K562 (cell line): ENCODE results near the gene TMEM225B. TPM values are rescaled to one million over a fixed set of nuclear protein-coding genes. Genes with fewer than 3 reads are reported as not detected.

Experiments used
- ATAC-seq: fragments of 200-7000 bp; cut with Tn5 transposase; 3 replicates; pipeline ENCODE4 v1.9.1; 2020; ENCODE audit warnings: moderate library complexity
- BruUV-seq: library from RNA; stranded (reverse); fragments of 400-500 nt; replicated peaks from 2 replicates; lab custom pipeline; 2021; lab: Mats Ljungman, UMichigan
- CTCF ChIA-PET: fragments of 300-600 bp; formaldehyde crosslinking; extraction: SDS; loops from one replicate; lab custom pipeline; 2021; ENCODE audit warnings: low intra/inter-chr PET ratio; lab: Yijun Ruan, JAX
- POLR2A ChIA-PET: fragments of 300-600, 350-650 bp; sonication (Branson Sonifier 250); formaldehyde crosslinking; extraction: SDS; loops from one replicate; lab custom pipeline; 2021; ENCODE audit warnings: antibody characterized with exemption, inconsistent platforms; lab: Yijun Ruan, JAX
- DNase-seq, 4 experiments: peaks; one replicate each; pipeline versions ENCODE4 v3.0.0 to v3.0.0-alpha.2; 2011 to 2018; ENCODE audit warnings: low spot score in 3 of 4, mixed read lengths in 3 of 4; ENCODE audit errors: extremely low read depth in 1 of 4
- FAIRE-seq: peaks from 2 replicates; lab custom pipeline; 2011; peaks lifted over from hg19 to GRCh38; lab: Jason Lieb, UNC
- H2AFZ ChIP-seq: 2 replicates; pipeline ENCODE4 v1.6.0; 2011; ENCODE audit warnings: low read depth, low read length, control low read depth, inconsistent platforms
- H3K27ac ChIP-seq: fragments of 200-600 bp; 3 replicates; pipeline ENCODE4 v1.8.0; 2011; ENCODE audit warnings: low read depth, mild to moderate bottlenecking, control low read depth, inconsistent platforms, low read length, moderate library complexity, mixed read lengths; ENCODE audit errors: extremely low read depth
- H3K27me3 ChIP-seq, 2 experiments: fragments of 300-600 bp in 1 of 2; 2 replicates in 1 of 2; 3 replicates in 1 of 2; pipeline versions ENCODE4 v1.6.0 to v1.8.0; 2011; ENCODE audit warnings: inconsistent platforms in 2 of 2, low read length in 2 of 2, mild to moderate bottlenecking in 1 of 2, mixed read lengths in 1 of 2, moderate library complexity in 1 of 2; ENCODE audit not compliant: control insufficient read depth in 2 of 2, insufficient read depth in 2 of 2
- H3K36me3 ChIP-seq: fragments of 300-600 bp; 3 replicates; pipeline ENCODE4 v1.8.0; 2011; ENCODE audit warnings: mild to moderate bottlenecking, low read length, inconsistent platforms; ENCODE audit not compliant: control insufficient read depth, insufficient read depth
- H3K4me1 ChIP-seq, 2 experiments: fragments of 200-600 bp in 1 of 2; replicated peaks in 1 of 2; 2 replicates in 1 of 2; 3 replicates in 1 of 2; pipeline versions ENCODE4 v1.5.1 to v1.8.0; 2011; ENCODE audit warnings: inconsistent platforms in 2 of 2, low read length in 2 of 2, mild to moderate bottlenecking in 1 of 2, mixed read lengths in 1 of 2, moderate library complexity in 1 of 2; ENCODE audit not compliant: control insufficient read depth in 2 of 2, insufficient read depth in 2 of 2
- H3K4me2 ChIP-seq: 2 replicates; pipeline ENCODE4 v1.6.1; 2011; ENCODE audit warnings: low read length, control low read depth, inconsistent platforms, mixed read lengths; ENCODE audit not compliant: insufficient read depth
- H3K4me3 ChIP-seq: fragments of 200-600 bp; sonication (generic), shearing (Covaris generic); 2 replicates; pipeline ENCODE4 v1.5.1; 2016; ENCODE audit warnings: control low read depth, inconsistent platforms
- H3K79me2 ChIP-seq: fragments of 200-600 bp; 3 replicates; pipeline ENCODE4 v1.8.0; 2011; ENCODE audit warnings: low read length, inconsistent platforms; ENCODE audit not compliant: control insufficient read depth, insufficient read depth
- H3K9ac ChIP-seq, 2 experiments: 2 replicates each; pipeline versions ENCODE4 v1.6.0 to v1.6.1; 2011; ENCODE audit warnings: low read depth in 2 of 2, low read length in 2 of 2, control low read depth in 1 of 2, inconsistent platforms in 1 of 2, mild to moderate bottlenecking in 1 of 2, mixed read lengths in 1 of 2; ENCODE audit not compliant: insufficient read depth in 1 of 2
- H3K9me1 ChIP-seq: one replicate; pipeline ENCODE4 v1.6.0; 2011; ENCODE audit warnings: inconsistent platforms, mild to moderate bottlenecking, low read length, moderate library complexity; ENCODE audit not compliant: control insufficient read depth, insufficient read depth
- H3K9me3 ChIP-seq: replicated peaks from 2 replicates; pipeline ENCODE4 v1.5.1; 2011; ENCODE audit warnings: low read depth, low read length, inconsistent platforms; ENCODE audit not compliant: control insufficient read depth, insufficient read depth
- H4K20me1 ChIP-seq: replicated peaks from 2 replicates; pipeline ENCODE4 v1.6.1; 2011; ENCODE audit warnings: low read length, inconsistent platforms, mixed read lengths; ENCODE audit not compliant: control insufficient read depth, insufficient read depth
- CBFA2T3 ChIP-seq: fragments of 450-650 bp; IDR thresholded peaks from 2 replicates; pipeline ENCODE4 v1.6.1; 2017
- FOXK2 ChIP-seq, 2 experiments: fragments of 450-650 bp; IDR thresholded peaks in 1 of 2; conservative IDR thresholded peaks in 1 of 2; 2 replicates each; pipeline ENCODE4 v1.6.1; 2016; ENCODE audit warnings: low read depth in 2 of 2, mild to moderate bottlenecking in 1 of 2
- HDAC1 ChIP-seq, 2 experiments: fragments of 450-650 bp; IDR thresholded peaks; 2 replicates each; pipeline ENCODE4 v1.6.1; 2016 to 2017; ENCODE audit warnings: inconsistent platforms in 1 of 2, mild to moderate bottlenecking in 1 of 2, moderate library complexity in 1 of 2
- MAFG ChIP-seq: fragments of 450-650 bp; conservative IDR thresholded peaks from 2 replicates; pipeline ENCODE4 v1.6.1; 2016; ENCODE audit warnings: missing genetic modification characterization, missing compliant biosample characterization
- MLLT1 ChIP-seq, 2 experiments: fragments of 450-650 bp; IDR thresholded peaks; 2 replicates each; pipeline ENCODE4 v1.6.1; 2016
- NR4A1 ChIP-seq, 2 experiments: fragments of 250-450 bp in 1 of 2; fragments of 450-650 bp in 1 of 2; sonication (Bioruptor Pico) in 1 of 2; IDR thresholded peaks; 2 replicates each; pipeline versions ENCODE4 v1.4.0 to v1.6.1; 2016 to 2020; ENCODE audit warnings: mild to moderate bottlenecking in 2 of 2, missing compliant biosample characterization in 1 of 2, missing genetic modification characterization in 1 of 2, moderate library complexity in 1 of 2
- PHB ChIP-seq: fragments of 250-450 bp; sonication (Bioruptor Pico); IDR thresholded peaks from 2 replicates; pipeline ENCODE4 v1.5.0; 2021
- SMAD1 ChIP-seq: fragments of 150-350 bp; IDR thresholded peaks from 2 replicates; pipeline ENCODE4 v1.6.1; 2014; ENCODE audit warnings: low read length, low read depth; ENCODE audit not compliant: partially characterized antibody
- TAF15 ChIP-seq: fragments of 200-400 bp; formaldehyde crosslinking; IDR thresholded peaks from 2 replicates; pipeline ENCODE4 v1.6.1; 2017; ENCODE audit warnings: mild to moderate bottlenecking, low read depth, low read length, moderate library complexity
- TAF7 ChIP-seq: fragments of 450-650 bp; IDR thresholded peaks from 2 replicates; pipeline ENCODE4 v1.6.1; 2016; ENCODE audit warnings: missing genetic modification characterization, missing compliant biosample characterization
- TOE1 ChIP-seq, 2 experiments: fragments of 450-650 bp in 1 of 2; sonication (generic) in 1 of 2; formaldehyde crosslinking in 1 of 2; IDR thresholded peaks; 2 replicates each; pipeline versions ENCODE4 v1.7.1 to v1.8.0; 2016 to 2022; ENCODE audit warnings: borderline replicate concordance in 2 of 2, mild to moderate bottlenecking in 2 of 2, antibody characterized with exemption in 1 of 2, inconsistent platforms in 1 of 2, low read depth in 1 of 2, missing genetic modification reagents in 1 of 2, moderate library complexity in 1 of 2
- TSC22D4 ChIP-seq: fragments of 450-650 bp; IDR thresholded peaks from 2 replicates; pipeline ENCODE4 v1.6.1; 2016; ENCODE audit warnings: missing genetic modification characterization, missing biosample characterization, control low read depth
- ZBTB2 ChIP-seq: fragments of 450-650 bp; IDR thresholded peaks from 2 replicates; pipeline ENCODE4 v1.6.1; 2016; ENCODE audit warnings: antibody characterized with exemption
- ZFP91 ChIP-seq: sonication (generic); formaldehyde crosslinking; IDR thresholded peaks from 2 replicates; pipeline ENCODE4 v1.8.0; 2022; ENCODE audit warnings: mild to moderate bottlenecking, missing genetic modification reagents
- ZNF431 ChIP-seq: sonication (generic); formaldehyde crosslinking; IDR thresholded peaks from 2 replicates; pipeline ENCODE4 v1.8.0; 2022; ENCODE audit warnings: mild to moderate bottlenecking, missing genetic modification reagents
- ZNF77 ChIP-seq: fragments of 250-450 bp; sonication (Bioruptor Pico); IDR thresholded peaks from 2 replicates; pipeline ENCODE4 v1.5.0; 2020
- WGBS: fragments of 100-300 bp; shearing (Covaris generic); methylation state at CpG from one replicate; pipeline ENCODE4 v1.1.6; 2016; ENCODE audit warnings: low coverage, mixed read lengths; ENCODE audit not compliant: insufficient coverage; ENCODE audit errors: missing lambda C conversion rate; 5-methylcytosine and 5-hydroxymethylcytosine counted together
- in situ Hi-C: fragments of 300-500 bp; cut with MboI; formaldehyde crosslinking; loops from 4 replicates; pipeline ENCODE4 v1.15.0; 2018; ENCODE audit warnings: inconsistent platforms, mixed read lengths
- intact Hi-C: fragments of 100-400 bp; cut with micrococcal nuclease; formaldehyde crosslinking; loops from 2 replicates; pipeline ENCODE4 v1.14.2; 2022
- polyA plus RNA-seq, 8 experiments: library from polyadenylated mRNA; depleted of rRNA in 4 of 8; stranded (reverse) in 5 of 8; unstranded in 3 of 8; fragments of >200 nt; fragmentation: Nextera tagmentation in 2 of 8; fragmentation: Illumina TruSeq in 1 of 8; extraction: Ambion mirVana in 2 of 8; extraction: Trizol in 1 of 8; gene quantifications; 2 replicates each; pipeline versions ENCODE4 v1.2.1 to v1.2.3, GENCODE V29; 2011 to 2014; ENCODE audit warnings: inconsistent platforms in 1 of 8, missing spikeins in 1 of 8
- total RNA-seq, 7 experiments: library from RNA; depleted of rRNA in 6 of 7; stranded (reverse); fragments of >200 nt in 6 of 7; fragmentation: Illumina TruSeq in 2 of 7; extraction: Trizol in 2 of 7; gene quantifications; 2 replicates each; pipeline versions ENCODE4 v1.2.1 to v1.2.3, GENCODE V29; 2011 to 2021; ENCODE audit warnings: low replicate concordance in 1 of 7

TMEM225B gene
- total and polyA plus RNA-seq, 9 of the 15 experiments (the other 6 are each of a cell fraction or from before 2014, with no cell fraction given) = 0.08 to 0.73 (median 0.56) TPM

DNA sequence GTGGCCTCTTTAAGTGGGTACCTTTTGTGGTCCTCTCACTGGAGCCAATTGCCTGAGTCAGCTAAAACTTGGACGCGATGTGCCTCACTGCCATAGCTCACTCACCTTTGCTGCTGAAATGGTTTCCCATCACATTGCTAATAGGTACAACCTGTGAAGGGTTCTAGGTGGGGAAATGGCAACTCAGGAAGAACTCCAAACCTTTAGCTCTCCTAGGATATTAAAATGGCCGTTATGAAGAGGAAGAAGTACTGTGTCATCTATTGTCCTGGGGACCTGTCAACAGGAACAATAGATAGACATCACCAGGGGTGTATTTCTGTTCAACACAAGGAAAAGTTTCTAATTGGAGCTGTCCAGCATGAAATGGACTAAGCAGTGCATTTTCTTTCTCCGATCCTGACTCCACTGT is 40.9 kb upstream of the TMEM225B start (continued):
- TF ChIP-seq CBFA2T3 (no peak), MAFG (peak; percentile 87), SMAD1 (no peak)

- peak overlapping the region; percentile 92 for H2AFZ ChIP-seq
- peak overlapping the region; percentile 100 for H3K4me2 ChIP-seq
- H3K79me2 ChIP-seq = peaks cover 62% of the 10 kb centered on the region
- in situ Hi-C loops (no loop called here), intact Hi-C loops (loop anchor here (2.0 to 10.0 kb wide), 2 partner anchors 59 to 83 kb away; partner anchors contain the start of genes ZNF789 and ZSCAN25)
- CTCF ChIA-PET = no interaction called here
- H3K27me3 ChIP-seq = no peaks in the 10 kb centered on the region
- DNase-seq (no peak), FAIRE-seq (no peak), ATAC-seq (peak; percentile 69)
- peaks cover 69% of the 10 kb centered on the region for H3K36me3 ChIP-seq
- POLR2A ChIA-PET = interaction anchor here (0.6 to 4.5 kb wide), 27 partner anchors 8 to 547 kb away, joined by 3 to 31 read pairs (median 5); partner anchors contain the start of genes BUD31, PDAP1, TRIM4 and ZKSCAN5
- peaks cover 13% of the 10 kb centered on the region; the same call in 1 of the 2 replicates for H4K20me1 ChIP-seq
- peaks cover 16 to 23% of the 10 kb centered on the region in 2 experiments for H3K4me1 ChIP-seq
- H3K4me3 ChIP-seq = peak overlapping the region; percentile 88
- H3K9ac ChIP-seq = peak overlapping the region; percentile 100
- no peaks in the 10 kb centered on the region for H3K9me3 ChIP-seq
- H3K9me1 ChIP-seq = peaks cover 8% of the 10 kb centered on the region
- BruUV-seq = no TSS peak
- under 1% methylated on average over 17 of the region's 17 CpGs for WGBS
- peak overlapping the region; percentile 95 for H3K27ac ChIP-seq
- TF ChIP-seq ZNF77 (CRISPR knock-in tag) = no peak
- peak; percentile 62 to 63; a peak in 3 of 4 replicates for TF ChIP-seq MLLT1 (IDR thresholded peaks at IDR 0.05)
- TF ChIP-seq TSC22D4 (tag) = no peak
- peak; percentile 79; the same call in 1 of the 2 replicates for TF ChIP-seq TAF7
- peak; percentile 50; the same call in 1 of the 2 replicates for TF ChIP-seq ZFP91 (CRISPR knock-in tag)
- no peak; the same call in 1 of the 2 replicates for TF ChIP-seq NR4A1 (CRISPR knock-in tag; IDR thresholded peaks at IDR 0.05)
- TF ChIP-seq NR4A1 (tag; IDR thresholded peaks at IDR 0.05) = no peak
- TF ChIP-seq FOXK2 (conservative IDR thresholded peaks at IDR 0.05 in 1 of 2, IDR thresholded peaks at IDR 0.05 in 1 of 2; ENCODE audit: low read depth in 2 of 2) = peak in 1 of 2 experiments; percentile 7; a peak in 2 of 4 replicates
- TF ChIP-seq PHB (CRISPR knock-in tag) = no peak; the same call in 1 of the 2 replicates
- TF ChIP-seq TAF15 = no peak
- no peak; the same call in 1 of the 2 replicates for TF ChIP-seq TOE1 (IDR thresholded peaks at IDR 0.05; ENCODE audit: borderline replicate concordance)
- peak; percentile 69; the same call in 1 of the 2 replicates for TF ChIP-seq TOE1 (CRISPR knock-in tag; IDR thresholded peaks at IDR 0.05; ENCODE audit: borderline replicate concordance, low read depth)
- 0 out of 2 replicates have a peak, but pooled peaks have one; percentile 41 for TF ChIP-seq ZBTB2
- TF ChIP-seq ZNF431 (CRISPR knock-in tag) = 0 out of 2 replicates have a peak, but pooled peaks have one; percentile 39
- TF ChIP-seq HDAC1 (IDR thresholded peaks at IDR 0.05) = peak in 1 of 2 experiments; percentile 77; a peak in 2 of 4 replicates
Observed at GRCh38 chr7:99557940-99558305, 40.1 kb upstream of the TMEM225B start.
